Activated effector memory CD4-positive, alpha-beta T cell treated with anti-CD3 and anti-CD28 coated beads, Interleukin-2, amount 50 U/mL, for 16 hours (primary cell): ENCODE results near the gene SLC25A2.

Source experiments
- DNase-seq: peaks from one replicate; pipeline ENCODE4 v3.0.0-alpha.2; 2020

The SLC25A2 gene

GRCh38 chr5:141313711-141314110 lies 9.9 kb upstream of the SLC25A2 start:
- DNase-seq: no peak

DNA sequence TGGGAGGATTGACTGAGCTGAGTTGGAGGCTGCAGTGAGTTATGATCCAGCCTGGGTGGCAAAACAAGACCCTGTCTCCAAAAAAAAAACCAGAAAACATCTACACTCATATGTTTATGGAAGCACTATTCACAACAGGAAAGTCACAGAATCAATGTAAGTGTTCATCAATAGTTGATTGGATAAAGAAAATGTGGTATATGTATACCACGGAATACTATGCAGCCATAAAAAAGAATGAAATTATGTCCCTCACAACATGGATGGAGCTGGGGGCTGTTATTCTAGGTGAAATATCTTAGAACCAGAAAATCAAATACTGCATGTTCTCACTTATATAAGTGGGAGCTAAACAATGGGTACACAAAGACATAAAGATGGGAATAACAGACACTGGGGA lies 2.8 kb upstream of the SLC25A2 start:
- DNase-seq: no peak

DNA sequence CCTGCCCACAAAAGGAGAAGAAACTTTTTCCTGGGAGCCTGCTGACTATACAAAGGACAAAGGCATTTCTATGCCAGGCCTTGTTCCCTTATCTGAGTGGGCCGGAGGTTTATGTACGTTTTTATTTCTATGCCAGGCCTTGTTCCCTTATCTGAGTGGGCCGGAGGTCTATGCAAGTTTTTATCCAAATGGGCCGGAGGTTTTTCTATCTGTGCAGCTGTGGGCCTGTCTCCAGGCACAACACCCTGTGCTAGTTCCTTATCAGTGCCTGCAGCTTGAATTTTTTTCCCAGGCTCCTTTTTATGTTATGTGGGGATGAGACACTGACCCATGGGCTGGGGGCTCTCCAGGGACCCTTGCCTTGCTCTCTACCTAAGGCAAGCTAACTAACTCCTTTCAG lies 5.5 kb downstream of the SLC25A2 start:
- DNase-seq: no peak

- no peak for DNase-seq
Observed at GRCh38 chr5:141272906-141273305, 30.9 kb downstream of the SLC25A2 start.

DNA sequence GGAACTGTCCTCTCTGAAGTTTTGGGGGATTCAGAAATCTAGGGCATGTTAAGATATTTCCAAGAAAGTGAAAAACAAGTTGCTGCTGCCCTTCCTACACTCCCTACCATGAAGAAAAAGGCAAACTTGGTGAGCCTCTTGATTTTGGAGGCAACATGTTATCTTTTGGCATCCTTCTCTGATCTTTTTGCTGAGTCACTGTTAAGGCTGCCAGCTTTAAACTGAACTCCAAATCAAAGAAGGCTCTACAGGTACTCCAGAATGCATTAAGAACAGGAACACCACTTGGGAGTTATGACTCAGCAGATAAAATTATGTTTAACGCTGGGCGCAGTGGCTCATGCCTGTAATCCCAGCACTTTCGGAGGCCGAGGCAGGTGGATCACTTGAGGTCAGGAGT lies 34.7 kb downstream of the SLC25A2 start:
- no peak for DNase-seq

GRCh38 chr5:141261238-141261546 lies 42.7 kb downstream of the SLC25A2 start:
- DNase-seq: no peak

DNA sequence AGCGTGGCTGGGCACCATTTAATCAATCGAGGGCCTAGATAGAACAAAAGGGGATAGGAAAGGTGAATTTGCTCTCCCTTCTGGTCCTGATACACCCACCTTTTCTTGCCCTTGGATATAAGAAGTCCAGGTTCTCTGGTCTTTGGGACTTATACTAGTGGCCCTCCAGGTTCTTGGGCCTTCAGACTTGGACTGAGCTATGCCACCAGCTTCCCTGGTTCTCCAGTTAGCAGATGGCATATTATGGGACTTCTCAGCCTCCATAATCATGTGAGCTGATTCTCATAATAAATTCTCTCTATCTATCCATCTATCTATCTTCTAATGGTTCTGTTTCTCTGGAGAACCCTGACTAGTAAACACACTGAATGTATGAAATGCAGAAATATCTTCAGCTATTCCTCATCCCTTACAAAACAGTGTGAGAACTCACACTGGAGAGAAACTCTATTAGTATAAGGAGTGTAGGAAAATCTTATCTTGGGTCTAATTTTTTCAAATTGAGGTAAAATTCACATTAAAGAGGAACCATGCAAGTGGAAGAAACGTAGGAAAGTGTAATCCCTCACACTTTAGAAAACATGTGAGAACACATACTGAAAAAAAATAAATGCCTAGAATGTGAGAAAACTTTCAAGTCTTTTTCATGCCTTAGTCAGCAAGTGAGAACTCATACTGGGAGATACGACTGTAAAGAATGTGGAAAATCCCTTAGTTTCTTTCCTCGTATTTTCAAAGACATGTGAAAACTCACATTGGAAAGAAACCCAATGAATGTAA lies 43.2 kb downstream of the SLC25A2 start:
- DNase-seq: no peak

- DNase-seq: no peak
Observed at GRCh38 chr5:141258948-141259347, 44.9 kb downstream of the SLC25A2 start.

GRCh38 chr5:141258464-141258863 lies 45.4 kb downstream of the SLC25A2 start:
- DNase-seq: no peak
